HepG2 (cell line): ENCODE measurements around the gene ITPR1. TPM values are rescaled to one million over a fixed set of nuclear protein-coding genes. Genes with fewer than 3 reads are reported as not detected.

Source experiments
- ATAC-seq: fragments of 200-7000 bp; cut with Tn5 transposase; 3 replicates; pipeline ENCODE4 v1.9.1; 2020; ENCODE audit warnings: mild to moderate bottlenecking, moderate library complexity
- BruUV-seq: library from RNA; stranded (reverse); fragments of 400-500 nt; replicated peaks from 2 replicates; lab custom pipeline; 2021; lab: Mats Ljungman, UMichigan
- CTCF ChIA-PET: fragments of 300-600 bp; formaldehyde crosslinking; extraction: SDS; loops from one replicate; lab custom pipeline; 2021; ENCODE audit warnings: low total read pairs, inconsistent platforms, low intra/inter-chr PET ratio; lab: Yijun Ruan, JAX
- POLR2A ChIA-PET: fragments of 350-600 bp; sonication (Branson Sonifier 250); formaldehyde crosslinking; loops from one replicate; lab custom pipeline; 2020; ENCODE audit warnings: antibody characterized with exemption, inconsistent platforms; lab: Yijun Ruan, JAX
- DNase-seq: peaks from one replicate; pipeline ENCODE4 v3.0.0-alpha.2; 2015; ENCODE audit warnings: low spot score
- FAIRE-seq: peaks from 3 replicates; lab custom pipeline; 2011; peaks lifted over from hg19 to GRCh38; lab: Jason Lieb, UNC
- H2AFZ ChIP-seq: one replicate; pipeline ENCODE4 v1.6.1; 2011; ENCODE audit warnings: low read length, inconsistent platforms
- H3K27ac ChIP-seq: fragments of 300-600 bp; 3 replicates; pipeline ENCODE4 v1.8.0; 2011; ENCODE audit warnings: mixed run types, mild to moderate bottlenecking, mixed read lengths, low read length, inconsistent platforms; ENCODE audit not compliant: insufficient read depth; ENCODE audit errors: extremely low read length
- H3K27me3 ChIP-seq, 2 experiments: fragments of 200-600 bp in 1 of 2; 2 replicates in 1 of 2; 3 replicates in 1 of 2; pipeline versions ENCODE4 v1.6.0 to v1.8.0; 2011; ENCODE audit warnings: low read length in 2 of 2, mild to moderate bottlenecking in 2 of 2, moderate library complexity in 2 of 2, inconsistent platforms in 1 of 2; ENCODE audit not compliant: insufficient read depth in 2 of 2, control insufficient read depth in 1 of 2
- H3K36me3 ChIP-seq, 2 experiments: fragments of 200-600 bp in 1 of 2; replicated peaks in 1 of 2; 2 replicates in 1 of 2; 3 replicates in 1 of 2; pipeline versions ENCODE4 v1.5.1 to v1.8.0; 2011; ENCODE audit warnings: low read length in 2 of 2, inconsistent platforms in 1 of 2; ENCODE audit not compliant: insufficient read depth in 2 of 2, control insufficient read depth in 1 of 2
- H3K4me1 ChIP-seq: 2 replicates; pipeline ENCODE4 v1.5.1; 2012; ENCODE audit warnings: low read length, inconsistent platforms; ENCODE audit not compliant: insufficient read depth
- H3K4me2 ChIP-seq: 2 replicates; pipeline ENCODE4 v1.6.0; 2011; ENCODE audit warnings: low read depth, low read length, inconsistent platforms
- H3K4me3 ChIP-seq, 3 experiments: fragments of 200-600 bp in 1 of 3; sonication (generic), shearing (Covaris generic) in 1 of 3; replicated peaks in 1 of 3; 2 replicates each; pipeline ENCODE4 v1.5.1; 2011 to 2016; ENCODE audit warnings: low read length in 3 of 3, inconsistent platforms in 2 of 3, low read depth in 2 of 3, mild to moderate bottlenecking in 2 of 3, control low read depth in 1 of 3, mixed read lengths in 1 of 3; ENCODE audit not compliant: insufficient read depth in 1 of 3
- H3K79me2 ChIP-seq: one replicate; pipeline ENCODE4 v1.6.1; 2011; ENCODE audit warnings: low read length, inconsistent platforms; ENCODE audit not compliant: insufficient read depth
- H3K9ac ChIP-seq: 2 replicates; pipeline ENCODE4 v1.6.0; 2011; ENCODE audit warnings: mild to moderate bottlenecking, low read depth, low read length, inconsistent platforms; ENCODE audit not compliant: insufficient read depth
- H3K9me3 ChIP-seq: 2 replicates; pipeline ENCODE4 v1.5.1; 2012; ENCODE audit warnings: mild to moderate bottlenecking, low read length
- H4K20me1 ChIP-seq: 2 replicates; pipeline ENCODE4 v1.6.0; 2011; ENCODE audit warnings: inconsistent platforms, mild to moderate bottlenecking, low read length, moderate library complexity; ENCODE audit not compliant: insufficient read depth
- CEBPB ChIP-seq: IDR thresholded peaks from 2 replicates; pipeline ENCODE4 v1.6.1; 2011; ENCODE audit warnings: low read depth, low read length, improper control_type of control experiment, borderline replicate concordance
- CHCHD3 ChIP-seq: sonication (generic); formaldehyde crosslinking; IDR thresholded peaks from 2 replicates; pipeline ENCODE4 v1.8.0; 2022; ENCODE audit warnings: mild to moderate bottlenecking, missing genetic modification reagents, moderate library complexity
- DPF2 ChIP-seq: sonication (generic); formaldehyde crosslinking; IDR thresholded peaks from 2 replicates; pipeline ENCODE4 v1.4.0; 2020; ENCODE audit warnings: mild to moderate bottlenecking, low read depth, missing genetic modification reagents, borderline replicate concordance
- FOXA3 ChIP-seq: IDR thresholded peaks from 2 replicates; pipeline ENCODE4 v1.6.1; 2016; ENCODE audit warnings: missing genetic modification reagents, missing compliant biosample characterization
- FOXP1 ChIP-seq, 2 experiments: fragments of 450-650 bp in 1 of 2; IDR thresholded peaks; 2 replicates each; pipeline ENCODE4 v1.6.1; 2017 to 2018; ENCODE audit warnings: antibody characterized with exemption in 1 of 2
- GTF3A ChIP-seq: sonication (generic); formaldehyde crosslinking; conservative IDR thresholded peaks from 2 replicates; pipeline ENCODE4 v1.4.0; 2020; ENCODE audit warnings: mild to moderate bottlenecking, missing genetic modification reagents
- HDAC2 ChIP-seq: sonication (generic); formaldehyde crosslinking; IDR thresholded peaks from 2 replicates; pipeline ENCODE4 v1.4.0; 2020; ENCODE audit warnings: missing genetic modification reagents
- ISL2 ChIP-seq: sonication (generic); formaldehyde crosslinking; IDR thresholded peaks from 2 replicates; pipeline ENCODE4 v1.5.0; 2020; ENCODE audit warnings: missing genetic modification reagents
- KLF12 ChIP-seq: sonication (generic); formaldehyde crosslinking; IDR thresholded peaks from 2 replicates; pipeline ENCODE4 v1.4.0; 2020; ENCODE audit warnings: missing genetic modification reagents, borderline replicate concordance
- MAFG ChIP-seq: sonication (generic); formaldehyde crosslinking; IDR thresholded peaks from 2 replicates; pipeline ENCODE4 v1.5.1; 2020; ENCODE audit warnings: mild to moderate bottlenecking, missing genetic modification reagents
- SMARCE1 ChIP-seq: fragments of 450-650 bp; IDR thresholded peaks from 2 replicates; pipeline ENCODE4 v1.6.1; 2017; ENCODE audit warnings: borderline replicate concordance
- SOX5 ChIP-seq: IDR thresholded peaks from 2 replicates; pipeline ENCODE4 v1.6.1; 2016; ENCODE audit warnings: borderline replicate concordance
- SOX6 ChIP-seq, 2 experiments: fragments of 450-650 bp in 1 of 2; sonication (generic) in 1 of 2; formaldehyde crosslinking in 1 of 2; IDR thresholded peaks; 2 replicates each; pipeline versions ENCODE4 v1.4.0 to v1.6.1; 2017 to 2020; ENCODE audit warnings: antibody characterized with exemption in 1 of 2, mild to moderate bottlenecking in 1 of 2, missing genetic modification reagents in 1 of 2
- TCF7L2 ChIP-seq: IDR thresholded peaks from 2 replicates; pipeline ENCODE4 v1.6.1; 2011; ENCODE audit warnings: mild to moderate bottlenecking, low read depth, low read length, moderate library complexity
- ZBTB38 ChIP-seq: sonication (generic); formaldehyde crosslinking; IDR thresholded peaks from 2 replicates; pipeline ENCODE4 v1.5.1; 2020; ENCODE audit warnings: mild to moderate bottlenecking, missing genetic modification reagents
- ZNF124 ChIP-seq: sonication (generic); formaldehyde crosslinking; IDR thresholded peaks from 2 replicates; pipeline ENCODE4 v1.4.0; 2020; ENCODE audit warnings: missing genetic modification reagents
- ZNF296 ChIP-seq: sonication (generic); formaldehyde crosslinking; conservative IDR thresholded peaks from 2 replicates; pipeline ENCODE4 v1.5.0; 2020; ENCODE audit warnings: mild to moderate bottlenecking, missing genetic modification reagents
- ZNF766 ChIP-seq: sonication (generic); formaldehyde crosslinking; IDR thresholded peaks from 2 replicates; pipeline ENCODE4 v1.5.0; 2020; ENCODE audit warnings: missing genetic modification reagents, borderline replicate concordance
- WGBS: methylation state at CpG from one replicate; pipeline ENCODE4 v1.1.6; 2017; ENCODE audit warnings: low lambda C conversion rate; 5-methylcytosine and 5-hydroxymethylcytosine counted together
- in situ Hi-C: cut with HindIII; loops from 2 replicates; pipeline ENCODE4 v1.10.0; 2017; ENCODE audit warnings: low pct_unique_long_range_greater_than_20kb; ENCODE audit not compliant: extremely low pct_ligation_motif_present
- intact Hi-C: fragments of 100-400 bp; cut with micrococcal nuclease; formaldehyde crosslinking; loops from one replicate; pipeline ENCODE4 v1.10.0; 2022; ENCODE audit not compliant: unreplicated experiment
- polyA plus RNA-seq, 8 experiments: library from polyadenylated mRNA; depleted of rRNA in 3 of 8; stranded (reverse) in 7 of 8; unstranded in 1 of 8; fragments of >200 nt; fragmentation: Illumina TruSeq in 4 of 8; extraction: Trizol in 4 of 8; gene quantifications; 2 replicates each; pipeline versions ENCODE4 v1.2.1 to v1.2.3, GENCODE V29; 2011 to 2016; ENCODE audit warnings: low read depth in 4 of 8, missing spikeins in 1 of 8, mixed read lengths in 1 of 8; ENCODE audit not compliant: insufficient read depth in 1 of 8
- total RNA-seq, 5 experiments: library from RNA; depleted of rRNA; stranded (reverse); fragments of >200 nt; fragmentation: Illumina TruSeq; extraction: Trizol; gene quantifications; 2 replicates each; pipeline ENCODE4 v1.2.3, GENCODE V29; 2016; ENCODE audit warnings: low read depth in 1 of 5
- TF ChIP-seq, protein P1 (sequence below): sonication (generic); formaldehyde crosslinking; IDR thresholded peaks from 2 replicates; pipeline ENCODE4 v1.9.0; 2022; ENCODE audit warnings: low read depth, missing genetic modification reagents

ITPR1 gene
- total and polyA plus RNA-seq, 2 of the 13 experiments (the other 11 are each of a cell fraction or from before 2014, with no cell fraction given), result 10.0 to 11.4 TPM

DNA sequence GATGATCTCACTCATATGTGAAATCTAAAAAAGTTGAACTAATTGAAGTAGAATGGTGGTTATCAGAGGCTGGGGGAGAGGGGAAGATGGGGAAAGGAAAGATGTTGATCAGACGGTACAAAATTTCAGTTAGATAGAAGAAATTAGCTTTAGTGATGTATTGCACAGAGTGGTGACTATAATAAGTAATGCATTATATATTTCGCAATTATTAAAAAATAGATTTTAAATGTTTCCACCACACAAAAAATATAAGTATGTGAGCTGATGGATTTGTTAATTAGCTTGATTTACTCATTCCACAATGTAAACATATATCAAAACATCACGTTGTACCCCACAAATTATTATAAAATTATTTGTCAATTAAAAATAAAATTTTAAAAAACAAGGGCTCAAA is 34.2 kb upstream of the ITPR1 start:
- no peak overlapping the region for H3K4me2 ChIP-seq
- H3K4me3 ChIP-seq, result no peak overlapping the region
- DNase-seq (no peak), FAIRE-seq (no peak), ATAC-seq (no peak)
- in situ Hi-C loops (no loop called here), intact Hi-C loops (no loop called here)
- ChIA-PET CTCF (no interaction called here), POLR2A (no interaction called here)
- no peaks in the 10 kb centered on the region for H3K79me2 ChIP-seq
- H3K4me1 ChIP-seq, result peaks cover 30% of the 10 kb centered on the region
- no TSS peak for BruUV-seq
- no peaks in the 10 kb centered on the region for H4K20me1 ChIP-seq
- no peaks in the 10 kb centered on the region for H3K36me3 ChIP-seq
- no peak overlapping the region for H2AFZ ChIP-seq
- H3K9me3 ChIP-seq, result no peaks in the 10 kb centered on the region
- no peaks in the 10 kb centered on the region for H3K27me3 ChIP-seq
- 88% methylated on average over 3 of the region's 3 CpGs for WGBS
- TF ChIP-seq HDAC2 (no peak), CEBPB (peak; percentile 34; the same call in 1 of the 2 replicates), ZBTB38 (CRISPR knock-in tag) (no peak), KLF12 (CRISPR knock-in tag) (no peak), MAFG (CRISPR knock-in tag) (no peak), ISL2 (no peak), ZNF296 (CRISPR knock-in tag) (no peak)
- TF ChIP-seq, all 625 proteins: peak for 1
- Histone ChIP-seq H3K9ac (no peak overlapping the region), H3K27ac (no peak overlapping the region)

DNA sequence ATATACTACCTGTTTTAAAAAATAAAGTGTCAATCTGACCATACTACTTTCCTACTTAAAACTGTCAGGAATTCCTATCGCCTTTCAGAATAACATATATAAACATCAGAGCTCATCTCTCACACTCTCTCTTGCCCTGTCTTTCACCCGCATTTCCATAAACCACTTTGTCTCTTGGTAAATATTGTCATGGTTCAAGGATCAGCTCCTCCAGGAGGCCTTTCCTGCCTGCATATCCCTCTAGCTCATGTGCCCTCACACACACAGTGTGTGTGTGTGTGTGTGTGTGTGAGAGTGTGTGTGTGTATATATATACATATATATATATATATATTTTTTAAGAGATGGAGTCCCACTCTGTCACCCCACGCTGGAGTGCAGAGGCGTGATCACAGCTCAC is 32.8 kb upstream of the ITPR1 start:
- BruUV-seq, result no TSS peak
- H3K4me1 ChIP-seq, result peaks cover 30% of the 10 kb centered on the region
- peak overlapping the region; percentile 4 for H3K27ac ChIP-seq
- DNase-seq (peak; percentile 64), ATAC-seq (peak; percentile 95), FAIRE-seq (no peak)
- no peaks in the 10 kb centered on the region for H3K79me2 ChIP-seq
- no peak overlapping the region; the same call in 1 of the 2 replicates for H3K4me2 ChIP-seq
- ChIA-PET POLR2A (interaction anchor here (1.0 to 1.7 kb wide), 2 partner anchors 20 to 32 kb away, joined by 4 to 11 read pairs; partner anchors contain the start of gene ITPR1), CTCF (no interaction called here)
- H3K36me3 ChIP-seq, result no peaks in the 10 kb centered on the region
- no peaks in the 10 kb centered on the region for H4K20me1 ChIP-seq
- no peaks in the 10 kb centered on the region for H3K27me3 ChIP-seq
- no peak overlapping the region for H2AFZ ChIP-seq
- H3K9ac ChIP-seq, result no peak overlapping the region
- intact Hi-C loops (no loop called here), in situ Hi-C loops (no loop called here)
- no peaks in the 10 kb centered on the region for H3K9me3 ChIP-seq
- H3K4me3 ChIP-seq, result no peak overlapping the region
- 33% methylated on average over 4 of the region's 4 CpGs for WGBS
- TF ChIP-seq DPF2 (CRISPR knock-in tag), result peak; percentile 30; the same call in 1 of the 2 replicates
- TF ChIP-seq, protein P1, sequence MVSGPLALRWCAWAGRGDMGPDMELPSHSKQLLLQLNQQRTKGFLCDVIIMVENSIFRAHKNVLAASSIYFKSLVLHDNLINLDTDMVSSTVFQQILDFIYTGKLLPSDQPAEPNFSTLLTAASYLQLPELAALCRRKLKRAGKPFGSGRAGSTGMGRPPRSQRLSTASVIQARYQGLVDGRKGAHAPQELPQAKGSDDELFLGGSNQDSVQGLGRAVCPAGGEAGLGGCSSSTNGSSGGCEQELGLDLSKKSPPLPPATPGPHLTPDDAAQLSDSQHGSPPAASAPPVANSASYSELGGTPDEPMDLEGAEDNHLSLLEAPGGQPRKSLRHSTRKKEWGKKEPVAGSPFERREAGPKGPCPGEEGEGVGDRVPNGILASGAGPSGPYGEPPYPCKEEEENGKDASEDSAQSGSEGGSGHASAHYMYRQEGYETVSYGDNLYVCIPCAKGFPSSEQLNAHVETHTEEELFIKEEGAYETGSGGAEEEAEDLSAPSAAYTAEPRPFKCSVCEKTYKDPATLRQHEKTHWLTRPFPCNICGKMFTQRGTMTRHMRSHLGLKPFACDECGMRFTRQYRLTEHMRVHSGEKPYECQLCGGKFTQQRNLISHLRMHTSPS (CRISPR knock-in tag), result no peak
- TF ChIP-seq SMARCE1, result no peak
- TF ChIP-seq CHCHD3, result no peak
- no peak for TF ChIP-seq SOX6 (IDR thresholded peaks at IDR 0.05)
- TF ChIP-seq SOX6 (CRISPR knock-in tag; IDR thresholded peaks at IDR 0.05), result peak; percentile 26; the same call in 1 of the 2 replicates
- TF ChIP-seq SOX5, result peak; percentile 44; the same call in 1 of the 2 replicates
- peak; percentile 62; the same call in 1 of the 2 replicates for TF ChIP-seq FOXA3 (CRISPR knock-in tag)
- no peak for TF ChIP-seq FOXP1 (IDR thresholded peaks at IDR 0.05)
- TF ChIP-seq FOXP1 (CRISPR knock-in tag; IDR thresholded peaks at IDR 0.05), result peak; percentile 52
- TF ChIP-seq ZNF124, result no peak
- no peak for TF ChIP-seq GTF3A
- TF ChIP-seq TCF7L2, result no peak
- no peak for TF ChIP-seq ZNF766 (CRISPR knock-in tag)
